Brain pericyte (primary cell): ENCODE results near the gene HOXB13.

Source experiments
- DNase-seq: peaks from one replicate; pipeline ENCODE4 v3.0.0-alpha.2; 2012; ENCODE audit warnings: low read depth, low spot score

The HOXB13 gene

GRCh38 chr17:48728232-48729231 is at the start of gene HOXB13:
TSS of gene HOXB13 (minus strand) at chr17:48728750. CDS start at chr17:48728593, 157 bp downstream.
- DNase-seq, result no peak

GRCh38 chr17:48776602-48777001 is 48.1 kb upstream of the HOXB13 start:
- no peak for DNase-seq

- DNase-seq, result no peak
These were observed 44.7 kb upstream of the HOXB13 start for GRCh38 chr17:48773245-48773644.

GRCh38 chr17:48770954-48771353 is 42.4 kb upstream of the HOXB13 start:
- no peak for DNase-seq

GRCh38 chr17:48769009-48769675 is 40.6 kb upstream of the HOXB13 start:
- DNase-seq, result no peak

GRCh38 chr17:48767263-48767774 is 38.8 kb upstream of the HOXB13 start:
- DNase-seq, result no peak

- no peak for DNase-seq
These were observed 32.6 kb upstream of the HOXB13 start for GRCh38 chr17:48761114-48761513.

- DNase-seq, result no peak
These were observed 31.9 kb upstream of the HOXB13 start for GRCh38 chr17:48760411-48760810.

- no peak for DNase-seq
These were observed 30.7 kb upstream of the HOXB13 start for GRCh38 chr17:48759288-48759687.

GRCh38 chr17:48757524-48757961 is 29.0 kb upstream of the HOXB13 start:
- no peak for DNase-seq

- DNase-seq, result no peak
These were observed 28.3 kb upstream of the HOXB13 start for GRCh38 chr17:48756830-48757251.

GRCh38 chr17:48755356-48755755 is 26.8 kb upstream of the HOXB13 start:
- no peak for DNase-seq

GRCh38 chr17:48754500-48755261 is 26.1 kb upstream of the HOXB13 start:
- no peak for DNase-seq

- no peak for DNase-seq
These were observed 25.4 kb upstream of the HOXB13 start for GRCh38 chr17:48753794-48754499.

- no peak for DNase-seq
These were observed 24.1 kb upstream of the HOXB13 start for GRCh38 chr17:48752399-48753288.

- no peak for DNase-seq
These were observed 23.3 kb upstream of the HOXB13 start for GRCh38 chr17:48751733-48752398.

- no peak for DNase-seq
These were observed 22.6 kb upstream of the HOXB13 start for GRCh38 chr17:48751172-48751571.

- DNase-seq, result no peak
These were observed 21.3 kb upstream of the HOXB13 start for GRCh38 chr17:48749621-48750553.
